Posterior cingulate gyrus (tissue), 11 donors: ENCODE measurements around the gene VSX1.

Experiments used
- DNase-seq, 10 donors: peaks; one replicate each; pipeline versions ENCODE4 v3.0.0 to v3.0.0-alpha.2; 2020 to 2021; ENCODE audit warnings: mixed read lengths in 3 of 10
- intact Hi-C: fragments of 100-400 bp; cut with DNase I; formaldehyde crosslinking; loops from one replicate; pipeline ENCODE4 v1.15.1; 2023

The VSX1 gene

GRCh38 chr20:25055711-25056495 lies 26.0 kb downstream of the VSX1 start:
- DNase-seq, result peak in 2 of 10 donors; percentile 13 to 23
- intact Hi-C loops, result loop anchor here (2.0 kb wide), 1 partner anchor 23 kb away; no protein-coding TSS in a partner anchor

GRCh38 chr20:25054995-25055629 lies 26.8 kb downstream of the VSX1 start:
- intact Hi-C loops, result no loop called here
- DNase-seq, result peak in 1 of 10 donors; percentile 10

GRCh38 chr20:25054096-25054820 lies 27.7 kb downstream of the VSX1 start:
- DNase-seq, result peak in 2 of 10 donors; percentile 12 to 41
- intact Hi-C loops, result no loop called here

GRCh38 chr20:25053255-25054031 lies 28.5 kb downstream of the VSX1 start:
- peak in 3 of 10 donors; percentile 6 to 82 (median 14) for DNase-seq
- intact Hi-C loops, result no loop called here

GRCh38 chr20:25052255-25053194 lies 29.4 kb downstream of the VSX1 start:
- intact Hi-C loops, result no loop called here
- DNase-seq, result peak in 3 of 10 donors; percentile 2 to 72 (median 7)

GRCh38 chr20:25051386-25052155 lies 30.4 kb downstream of the VSX1 start:
- intact Hi-C loops, result no loop called here
- peak in 3 of 10 donors; percentile 5 to 55 (median 8) for DNase-seq

GRCh38 chr20:25050501-25051350 lies 31.2 kb downstream of the VSX1 start:
- peak in 4 of 10 donors; percentile 4 to 64 (median 10) for DNase-seq
- intact Hi-C loops, result no loop called here

GRCh38 chr20:25050082-25050481 lies 31.9 kb downstream of the VSX1 start:
- peak in 4 of 10 donors; percentile 2 to 52 (median 10) for DNase-seq
- intact Hi-C loops, result no loop called here

- intact Hi-C loops, result no loop called here
- DNase-seq, result peak in 6 of 10 donors; percentile 5 to 70 (median 32)
These were observed 32.5 kb downstream of the VSX1 start for GRCh38 chr20:25049261-25050060.

GRCh38 chr20:25048519-25048952 lies 33.4 kb downstream of the VSX1 start:
- intact Hi-C loops, result no loop called here
- peak in 4 of 10 donors; percentile 18 to 73 (median 68) for DNase-seq

- intact Hi-C loops, result no loop called here
- peak in 3 of 10 donors; percentile 22 to 57 (median 34) for DNase-seq
These were observed 34.2 kb downstream of the VSX1 start for GRCh38 chr20:25047766-25048165.

- intact Hi-C loops, result no loop called here
- DNase-seq, result peak in 3 of 10 donors; percentile 47 to 76 (median 57)
These were observed 34.9 kb downstream of the VSX1 start for GRCh38 chr20:25046736-25047666.

- intact Hi-C loops, result no loop called here
- DNase-seq, result peak in 2 of 10 donors; percentile 30 to 65
These were observed 35.7 kb downstream of the VSX1 start for GRCh38 chr20:25046181-25046641.

GRCh38 chr20:25045343-25045712 lies 36.6 kb downstream of the VSX1 start:
- peak in 3 of 10 donors; percentile 63 to 80 (median 71) for DNase-seq
- intact Hi-C loops, result no loop called here

GRCh38 chr20:25044660-25045342 lies 37.1 kb downstream of the VSX1 start:
- peak in 5 of 10 donors; percentile 58 to 88 (median 80) for DNase-seq
- intact Hi-C loops, result no loop called here
